GM19463 (cell line): ENCODE data around the gene ABCD4.
"Not testable (repeated sequence)": the region's sequence is repeated elsewhere in the genome, so short reads cannot be mapped to it uniquely, and the experiment has no call there.

Experiments used
- ATAC-seq: cut with Tn5 transposase; IDR thresholded peaks from one replicate; pipeline ENCODE4 v1.9.1; 2021; ENCODE audit warnings: mild to moderate bottlenecking, moderate library complexity; ENCODE audit not compliant: unreplicated experiment

Gene ABCD4

DNA sequence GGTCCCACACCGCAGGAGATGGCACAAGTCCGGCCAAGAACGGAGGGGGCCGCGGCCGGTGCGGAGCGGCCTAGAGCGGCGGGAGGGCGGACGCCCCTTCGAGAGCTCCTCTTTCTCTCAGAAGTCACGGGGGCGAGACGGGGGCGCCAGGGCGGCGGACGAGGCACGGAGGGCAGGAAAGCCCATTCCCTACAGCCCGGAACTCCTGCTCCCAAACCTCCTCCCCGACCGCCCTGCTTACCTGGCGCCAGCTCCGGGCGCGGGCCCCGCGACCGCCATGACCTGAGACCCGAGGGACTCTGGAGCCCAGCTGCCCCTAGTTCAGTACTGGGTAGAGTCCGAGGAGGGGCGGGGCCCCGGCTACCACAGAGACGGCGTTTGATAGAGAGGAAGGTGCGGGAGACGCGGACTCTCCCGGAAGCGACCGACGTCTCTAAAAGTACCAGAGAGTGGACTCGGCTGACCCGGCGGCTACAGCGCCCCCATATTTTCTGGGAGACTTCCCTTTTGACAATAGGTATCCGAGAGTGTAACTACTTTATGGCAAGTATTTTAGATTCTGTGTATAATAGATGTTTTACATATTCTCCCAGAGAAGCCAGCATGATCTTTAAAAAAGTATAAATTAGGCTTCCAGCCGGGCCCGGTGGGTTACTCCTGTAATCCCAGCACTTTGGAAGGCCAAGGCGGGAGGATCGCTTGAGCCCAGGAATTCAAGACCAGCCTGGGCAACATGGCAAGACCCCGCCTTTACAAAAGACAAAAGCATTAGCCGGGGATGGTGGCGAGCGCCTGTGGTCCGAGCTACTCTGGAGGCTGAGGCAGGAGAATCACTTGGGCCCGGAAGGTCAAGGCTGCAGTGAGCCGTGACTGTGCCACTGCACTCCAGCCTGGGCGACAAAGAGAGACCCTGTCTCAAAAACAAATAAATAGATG lies at the start of gene ABCD4:
Gene ABCD4 (minus strand): TSS at position 301 of the 936 bp plus-strand sequence. CDS start 22 bp downstream, at position 279.
- ATAC-seq, result peak; percentile 98

DNA sequence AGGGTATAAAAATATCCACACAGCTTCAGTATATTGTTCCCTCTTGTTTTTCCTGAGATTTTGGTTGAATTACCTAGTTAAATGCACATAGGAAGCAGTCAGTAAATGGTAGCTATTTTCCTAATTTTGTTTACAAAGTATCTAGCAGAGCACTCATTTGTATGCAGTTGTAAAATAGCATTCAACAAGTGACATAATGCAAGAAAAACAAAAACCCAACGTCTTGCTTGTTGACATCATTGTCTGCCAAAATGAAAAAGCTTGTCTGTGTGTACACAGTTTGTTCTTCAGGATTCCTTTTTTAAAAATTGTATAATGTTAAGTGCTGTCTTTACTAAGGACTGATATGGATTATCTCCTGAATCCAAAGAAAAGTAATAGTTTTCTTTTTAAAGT lies 48.2 kb upstream of the ABCD4 start:
- ATAC-seq, result no peak

DNA sequence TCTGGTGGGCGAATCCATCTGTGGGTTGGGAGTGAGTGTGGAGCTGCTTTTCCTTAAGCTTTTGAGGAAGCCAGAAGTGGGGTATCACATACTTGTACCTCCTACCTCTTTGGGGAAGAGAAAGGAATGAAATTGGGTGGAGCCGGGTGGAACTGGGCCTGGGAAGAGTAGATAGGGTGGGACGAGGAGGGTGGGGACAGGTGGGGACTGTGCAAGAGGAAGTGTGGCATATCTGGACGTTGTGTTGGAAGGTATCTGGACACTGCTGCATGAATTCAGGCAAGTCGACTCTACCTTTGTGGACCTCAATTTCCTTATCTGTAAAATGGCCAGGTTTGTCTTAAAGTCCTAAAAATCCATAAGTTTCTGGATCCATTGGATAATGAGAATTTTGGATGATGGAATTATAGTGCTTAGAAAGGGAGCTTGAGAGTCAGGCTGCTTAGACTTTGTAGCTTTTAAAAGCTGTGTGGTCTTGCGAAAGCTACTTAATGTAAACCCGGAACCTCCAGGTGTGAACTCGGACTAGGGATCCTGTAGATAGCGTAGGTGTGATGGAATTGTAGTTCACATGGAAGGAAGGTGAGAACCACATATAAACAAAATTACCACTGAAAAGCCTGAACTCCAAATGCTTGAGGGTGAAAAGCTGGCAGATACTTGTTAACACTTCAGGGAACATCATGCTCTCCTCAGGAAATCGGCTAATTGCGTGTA lies 47.6 kb upstream of the ABCD4 start:
- no peak for ATAC-seq

DNA sequence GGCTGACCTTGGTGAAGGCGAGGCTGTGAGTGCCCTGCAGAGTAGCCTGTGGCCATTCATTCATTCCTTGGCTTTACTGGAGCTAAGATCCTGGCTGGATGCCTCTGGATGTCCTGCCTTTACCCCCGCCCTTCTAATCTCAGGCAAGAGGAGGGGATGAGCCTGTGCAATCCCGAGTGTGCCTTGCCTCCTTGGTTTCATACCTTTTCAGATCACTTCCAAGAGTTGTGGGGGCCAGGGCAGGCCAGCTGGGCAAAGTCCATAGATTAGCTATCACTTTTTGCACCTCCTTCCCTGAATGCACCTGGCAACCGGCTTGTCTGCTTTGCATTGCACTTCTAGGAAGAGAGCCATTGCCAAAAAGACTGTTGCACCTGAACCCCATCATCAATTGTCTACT lies 47.0 kb upstream of the ABCD4 start:
- ATAC-seq, result no peak

DNA sequence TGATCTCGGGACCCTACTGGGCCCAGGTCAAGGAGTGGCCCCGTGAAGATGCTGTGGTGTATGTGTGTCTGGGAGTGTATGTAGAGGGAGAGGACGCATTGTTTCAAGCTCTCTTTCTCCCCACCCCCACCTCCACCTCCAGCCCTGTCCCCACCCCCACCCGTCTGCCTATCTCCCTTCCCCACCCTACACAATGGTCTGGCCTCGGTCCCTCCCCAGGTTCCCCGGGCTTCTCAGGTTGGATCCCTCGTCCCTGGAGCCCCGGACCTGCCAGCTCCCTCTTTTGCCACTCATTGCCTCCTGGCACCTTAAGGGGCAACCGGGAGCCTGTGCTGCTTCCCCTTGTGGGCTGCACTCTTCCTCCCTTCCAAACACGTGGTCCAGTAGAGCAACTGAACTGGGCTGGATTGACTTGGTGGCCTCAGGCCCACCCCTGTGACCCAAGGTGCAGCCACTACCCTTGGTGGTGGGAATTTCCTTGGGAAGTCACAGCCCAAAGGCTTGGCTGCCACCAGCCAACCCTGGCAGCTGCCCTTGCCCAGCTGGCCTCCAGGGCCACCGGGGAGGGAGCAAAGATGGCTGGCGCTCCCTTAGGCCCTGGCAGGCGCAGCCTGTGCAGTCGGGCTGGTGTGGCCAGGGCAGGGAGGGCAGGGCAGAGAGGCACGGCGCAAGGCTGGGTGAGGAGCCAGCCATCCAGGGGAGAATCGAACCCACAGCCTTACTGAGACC lies 46.2 kb upstream of the ABCD4 start:
- no peak for ATAC-seq

DNA sequence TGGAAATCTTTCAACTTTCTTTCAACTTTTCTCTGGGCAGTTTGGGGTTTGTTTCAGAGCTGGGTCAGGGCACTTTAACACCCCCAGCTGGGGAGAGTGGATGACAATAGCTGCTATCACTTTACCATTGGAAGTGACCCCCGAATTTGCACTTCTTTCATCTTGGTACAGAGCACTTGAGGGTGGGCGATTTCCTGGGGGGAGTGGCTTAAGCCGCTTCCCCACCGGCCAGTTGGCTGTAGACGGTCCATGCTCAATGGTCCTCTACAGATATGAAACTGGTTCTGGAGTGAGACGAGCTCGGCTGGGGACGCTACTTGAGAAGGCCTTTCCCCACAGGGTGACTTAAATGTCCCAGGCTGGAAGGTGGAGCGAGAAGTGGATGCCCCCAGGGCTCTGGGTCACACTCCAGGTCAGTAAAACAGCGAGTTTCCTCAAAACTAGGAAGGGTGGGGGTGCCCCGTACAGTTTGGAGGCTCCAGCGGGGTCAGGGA lies 45.6 kb upstream of the ABCD4 start, which contains the start of gene VRTN:
Gene VRTN (plus strand): TSS at position 231 of the 494 bp plus-strand sequence. CDS start 8,313 bp downstream, outside the sequence.
- no peak for ATAC-seq

DNA sequence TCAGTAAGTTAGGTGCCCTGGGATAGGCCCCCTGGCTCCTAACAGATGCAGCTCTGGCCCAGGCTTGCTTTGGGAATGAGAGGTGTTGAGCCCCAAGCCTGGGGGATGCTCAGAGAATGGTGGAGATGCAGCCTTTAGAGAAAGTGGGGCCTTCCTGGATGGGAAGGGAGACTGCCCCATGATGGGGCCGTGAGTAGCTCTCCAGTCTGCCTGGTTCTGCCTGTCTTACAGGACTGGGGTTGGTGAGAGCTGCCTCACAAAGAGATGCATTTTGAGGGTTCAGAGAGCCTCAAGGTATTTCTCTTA lies 45.0 kb upstream of the ABCD4 start:
- no peak for ATAC-seq

DNA sequence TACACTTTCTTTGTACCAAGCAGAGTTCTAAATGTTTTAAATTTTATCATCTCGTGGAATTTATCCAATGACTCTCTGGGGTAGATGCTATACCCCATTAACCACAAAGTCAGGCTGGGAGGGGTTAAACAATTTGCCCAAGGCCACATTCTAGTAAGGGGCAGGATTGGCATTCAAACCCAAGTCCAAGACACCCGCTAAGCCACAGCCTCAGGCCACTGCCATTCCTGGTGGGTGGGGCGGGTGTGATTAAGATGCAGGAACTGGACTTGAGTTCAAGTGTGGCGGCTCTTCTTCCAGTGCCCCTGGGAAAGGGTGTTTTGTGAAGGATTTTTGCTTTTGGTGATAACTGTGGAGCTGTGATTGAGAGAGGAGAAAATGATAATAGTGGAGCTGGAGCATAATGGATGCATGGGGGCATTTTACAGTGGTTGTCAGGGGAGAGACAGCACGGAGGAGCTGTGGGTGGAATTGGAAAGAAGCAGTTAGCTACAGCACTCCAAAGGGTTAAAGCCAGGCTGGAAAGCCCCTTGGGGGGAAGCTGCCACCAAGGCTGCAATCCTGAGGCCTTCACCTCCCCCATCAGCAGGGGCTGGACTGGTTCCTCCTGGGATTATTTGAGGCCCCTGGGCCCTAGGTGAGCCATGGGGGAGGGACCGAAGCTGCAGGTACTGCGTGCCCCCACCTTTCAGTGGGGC lies 44.5 kb upstream of the ABCD4 start:
- no peak for ATAC-seq

DNA sequence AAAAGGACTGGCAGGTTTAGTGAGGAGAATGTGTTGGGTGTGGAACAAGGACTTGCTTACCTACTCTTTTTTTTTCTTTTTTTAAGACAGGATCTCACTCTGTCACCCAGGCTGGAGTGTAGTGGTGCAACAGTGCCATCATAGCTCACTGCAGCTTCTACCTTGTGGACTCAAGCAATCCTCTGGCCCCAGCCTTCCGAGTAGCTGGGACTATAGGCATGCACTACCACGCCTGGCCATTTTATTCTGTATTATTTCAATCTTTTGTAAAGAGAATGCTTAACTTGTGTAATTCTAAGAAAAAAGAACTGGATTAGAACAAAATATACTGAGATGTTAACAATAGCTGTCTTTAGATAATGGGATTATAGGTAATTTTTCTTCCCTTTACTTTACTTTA lies 43.6 kb upstream of the ABCD4 start:
- no peak for ATAC-seq

DNA sequence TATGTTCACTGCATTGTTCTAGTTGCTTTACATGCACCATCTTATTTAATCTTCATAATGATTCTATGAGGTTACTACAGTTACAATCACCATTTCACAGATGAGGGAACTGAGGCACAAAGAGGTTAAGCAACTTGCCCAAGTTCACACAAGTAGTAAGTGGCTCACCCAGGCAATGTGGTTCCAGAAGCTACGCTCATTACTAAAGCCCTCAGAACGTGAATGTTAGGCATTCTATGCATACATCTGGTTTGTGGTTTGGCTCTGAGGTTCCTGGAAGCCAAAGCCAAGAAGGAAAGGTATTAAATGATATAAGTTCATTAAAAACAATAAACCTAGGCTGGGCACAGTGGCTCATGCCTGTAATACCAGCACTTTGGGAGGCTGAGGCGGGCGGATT lies 31.2 kb upstream of the ABCD4 start:
- no peak for ATAC-seq

DNA sequence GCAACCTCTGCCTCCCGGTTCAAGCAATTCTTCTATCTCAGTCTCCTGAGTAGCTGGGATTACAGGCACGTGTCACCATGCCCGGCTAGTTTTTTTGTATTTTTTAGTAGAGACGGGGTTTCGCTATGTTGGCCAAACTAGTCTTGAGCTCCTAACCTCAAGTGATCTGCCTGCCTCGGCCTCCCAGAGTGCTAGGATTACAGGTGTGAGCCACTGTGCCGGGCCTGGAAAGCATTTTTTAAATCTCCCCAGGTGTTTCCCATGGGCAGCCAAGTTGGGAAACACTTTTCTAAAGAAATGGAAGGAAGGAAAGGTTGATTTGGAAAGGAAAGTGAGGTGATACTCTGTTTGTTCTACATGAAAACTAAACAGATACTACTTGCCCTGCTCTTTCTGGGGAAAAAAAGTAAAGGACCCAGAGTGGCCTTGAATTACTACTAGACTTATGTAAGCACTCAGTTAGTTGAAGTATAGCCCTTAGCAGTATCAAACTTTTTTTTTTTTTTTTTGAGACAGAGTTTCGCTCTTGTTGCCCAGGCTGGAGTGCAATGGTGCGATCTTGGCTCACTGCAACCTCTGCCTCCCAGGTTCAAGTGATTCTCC lies 27.3 kb upstream of the ABCD4 start:
- ATAC-seq, result not testable (repeated sequence)

DNA sequence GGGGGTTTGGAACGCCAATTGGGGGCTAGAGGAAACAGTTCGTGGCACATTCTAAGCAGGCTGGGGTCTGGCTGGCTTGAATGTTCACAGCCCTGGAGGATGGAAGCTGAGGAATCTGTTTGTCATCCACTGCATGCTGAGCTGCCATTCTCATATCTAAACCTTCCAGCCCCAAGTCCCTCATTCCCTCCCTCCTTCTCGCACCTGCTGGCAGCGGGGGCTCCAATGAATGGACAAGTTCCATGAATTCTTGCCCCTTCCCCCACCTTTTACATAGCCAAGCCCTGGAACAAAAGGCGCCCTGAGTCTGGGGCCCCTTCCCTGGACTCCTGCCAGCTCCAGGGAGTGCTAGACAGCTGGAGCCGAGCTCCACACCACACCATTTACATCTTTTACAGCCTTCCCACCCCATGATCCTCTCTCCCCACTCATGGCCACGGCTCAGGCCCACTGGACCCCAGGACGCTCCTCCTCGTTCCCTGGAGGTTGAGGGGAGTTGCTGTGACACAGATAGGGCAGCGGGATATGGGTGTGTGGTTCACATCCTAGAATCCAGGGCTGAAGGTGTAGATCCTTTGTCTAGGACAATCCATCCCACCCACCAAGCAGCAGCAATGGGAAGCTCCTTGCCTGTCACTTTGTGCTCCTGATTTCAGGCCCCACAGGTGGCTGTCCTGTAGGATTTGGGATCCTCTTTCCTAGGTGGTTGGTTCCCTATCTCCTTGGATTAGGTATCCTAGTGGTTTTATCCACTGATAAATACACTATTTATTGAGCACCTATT lies 23.8 kb upstream of the ABCD4 start:
- no peak for ATAC-seq

DNA sequence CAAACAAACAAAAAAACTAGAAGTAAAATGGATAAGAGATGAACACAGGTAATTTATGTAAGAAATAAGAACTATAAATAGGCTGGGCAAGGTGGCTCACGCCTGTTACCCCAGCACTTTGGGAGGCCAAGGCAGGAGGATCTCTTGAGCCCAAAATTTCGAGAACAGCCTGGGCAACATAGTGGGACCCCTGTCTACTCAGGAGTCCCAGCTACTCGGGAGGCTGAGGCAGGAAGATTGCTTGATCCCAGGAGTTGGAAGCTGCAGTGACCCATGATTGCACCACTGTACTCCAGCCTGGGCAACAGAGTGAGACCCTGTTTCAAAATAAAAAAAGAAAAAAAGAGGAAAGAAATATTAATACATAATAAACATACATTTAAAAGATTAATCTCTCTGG lies 22.7 kb upstream of the ABCD4 start:
- ATAC-seq, result no peak

DNA sequence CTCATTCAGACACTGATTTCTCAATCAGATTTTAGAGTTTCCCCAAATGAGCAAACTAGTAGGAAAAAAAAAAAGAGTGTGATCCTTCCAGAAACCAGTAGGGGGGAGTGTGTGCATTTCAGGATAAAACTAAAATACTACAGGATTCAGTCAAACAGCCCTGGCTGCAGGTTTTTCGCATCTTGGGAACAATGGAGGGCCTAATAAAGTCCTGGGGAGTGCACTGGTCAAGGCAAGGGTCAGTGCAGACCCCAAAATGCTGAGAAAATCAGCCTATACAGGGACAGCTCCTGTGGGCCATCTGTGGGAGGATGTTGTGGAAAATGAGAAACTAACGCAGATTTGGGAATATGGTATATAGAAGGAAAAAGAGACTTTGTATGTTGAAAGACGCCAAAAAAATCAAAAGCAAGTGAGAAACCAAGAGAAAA lies 22.2 kb upstream of the ABCD4 start:
- no peak for ATAC-seq

DNA sequence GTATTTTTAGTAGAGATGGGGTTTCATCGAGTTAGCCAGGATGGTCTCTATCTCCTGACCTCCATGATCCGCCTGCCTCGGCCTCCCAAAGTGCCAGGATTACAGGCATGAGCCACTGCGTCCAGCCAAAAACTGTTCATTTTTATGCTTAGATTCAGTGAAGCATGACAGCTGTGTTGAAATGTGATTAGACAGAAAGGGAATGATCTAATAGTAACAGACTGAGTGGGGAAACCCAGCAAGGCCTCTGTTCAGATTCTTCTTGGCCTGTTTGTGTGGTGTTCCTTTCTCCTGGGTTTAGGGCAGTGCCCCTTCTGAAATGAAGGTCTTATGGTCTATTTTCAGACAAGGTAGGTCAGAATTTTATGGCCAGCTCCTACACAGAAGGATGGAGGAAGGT lies 11.8 kb upstream of the ABCD4 start:
- ATAC-seq, result no peak

DNA sequence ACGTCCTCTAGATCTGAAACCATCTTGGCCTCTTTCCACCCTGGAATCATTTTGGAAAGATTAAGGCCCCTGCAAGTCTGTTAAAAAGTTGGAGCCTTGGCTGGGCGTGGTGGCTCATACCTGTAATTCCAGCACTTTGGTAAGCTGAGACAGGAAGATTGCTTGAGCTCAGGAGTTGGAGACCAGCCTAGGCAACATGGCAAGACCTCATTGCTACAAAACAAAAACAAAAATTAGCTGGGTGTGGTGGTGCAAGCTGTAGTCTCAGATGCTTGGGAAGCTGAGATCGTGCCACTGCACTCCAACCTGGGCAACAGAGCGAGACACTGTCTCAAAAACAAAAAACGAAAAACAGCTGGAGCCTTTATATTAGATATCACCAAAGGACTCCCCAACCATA lies 10.9 kb upstream of the ABCD4 start:
- ATAC-seq, result no peak

DNA sequence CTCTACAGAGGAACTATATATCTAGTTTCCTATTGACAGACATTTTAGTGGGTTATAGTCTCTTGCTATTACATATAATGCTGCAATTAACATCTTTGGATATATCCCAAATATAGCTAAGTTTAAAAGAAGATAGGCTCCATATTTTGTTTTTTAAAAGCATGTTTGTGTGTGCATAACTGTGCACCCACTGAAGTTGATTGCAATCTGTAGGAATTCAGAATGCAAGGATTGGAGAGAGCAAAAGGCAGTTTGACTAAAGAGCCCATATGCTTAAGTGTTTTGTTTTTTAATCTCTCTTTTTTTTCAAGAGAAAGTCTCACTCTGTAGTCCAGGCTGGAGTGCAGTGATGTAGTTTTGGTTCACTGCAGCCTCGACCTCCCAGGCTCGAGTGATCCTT lies 9.4 kb upstream of the ABCD4 start:
- no peak for ATAC-seq

DNA sequence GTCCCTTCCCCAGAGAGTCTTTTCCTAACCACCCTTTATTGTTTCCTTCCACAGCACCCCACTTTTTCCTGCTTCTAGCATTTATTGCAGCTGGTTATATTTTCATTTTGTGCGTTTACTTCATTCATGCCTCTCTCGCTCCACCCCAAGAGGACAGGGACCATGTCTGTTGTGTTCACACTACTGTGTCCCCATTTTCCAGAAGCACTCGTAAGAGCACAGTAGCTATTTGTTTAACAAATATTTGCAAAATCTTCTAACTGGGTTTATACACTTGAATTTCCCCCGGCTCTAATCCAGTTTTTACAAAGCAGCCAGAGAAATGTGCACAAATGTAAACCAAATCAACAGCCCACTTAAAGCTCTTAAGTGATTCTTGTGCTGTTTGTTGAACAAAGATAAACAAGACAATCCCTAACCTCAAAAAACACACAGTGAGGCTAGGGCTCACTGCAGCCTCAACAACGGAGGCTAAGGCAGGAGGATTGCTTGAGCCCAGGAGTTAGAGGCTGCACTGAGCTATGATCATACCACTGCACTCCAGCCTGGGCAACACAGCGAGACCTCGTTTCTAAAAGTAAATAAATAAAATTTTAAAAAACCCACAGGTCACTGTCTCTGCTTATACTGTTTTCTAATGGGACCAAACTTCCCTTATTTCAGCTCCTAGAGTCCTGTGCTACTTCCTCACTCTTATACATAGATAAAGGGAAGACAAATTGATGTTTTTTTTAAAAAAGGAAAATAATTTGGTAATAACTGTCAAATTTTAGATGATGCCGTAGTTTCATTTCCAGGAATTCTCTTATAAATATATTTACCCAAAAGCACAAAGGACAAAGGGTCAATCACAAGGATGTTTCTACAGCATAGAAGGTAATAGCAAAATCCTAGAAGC lies 6.6 kb upstream of the ABCD4 start:
- ATAC-seq, result no peak

DNA sequence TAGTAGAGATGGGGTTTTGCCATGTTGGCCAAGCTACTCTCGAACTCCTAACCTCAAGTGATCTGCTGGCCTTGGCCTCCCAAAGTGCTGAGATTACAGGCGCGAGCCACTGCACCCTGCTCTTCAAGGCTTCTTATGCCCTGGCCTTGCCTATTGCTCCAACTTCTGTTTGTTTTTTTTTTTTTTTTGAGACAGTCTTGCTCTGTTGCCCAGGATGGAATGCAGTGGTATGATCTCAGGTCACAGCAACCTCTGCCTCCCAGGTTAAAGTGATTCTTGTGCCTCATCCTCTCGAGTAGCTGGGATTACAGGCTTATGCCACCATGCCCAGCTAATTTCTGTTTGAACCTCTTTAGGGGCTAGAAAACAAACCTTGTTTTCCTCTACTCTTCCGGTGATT lies 6.0 kb upstream of the ABCD4 start:
- no peak for ATAC-seq
